Nephron progenitor cell (in vitro differentiated cells): ENCODE data around the gene DCAF12.

Experiments
- DNase-seq: peaks from one replicate; pipeline ENCODE4 v3.0.0; 2021
- H3K27ac Mint-ChIP-seq: 2 replicates; pipeline ENCODE4 v1.8.0; 2021; ENCODE audit warnings: mild to moderate bottlenecking, moderate library complexity, mixed read lengths
- H3K27me3 Mint-ChIP-seq: 2 replicates; pipeline ENCODE4 v1.8.0; 2021; ENCODE audit warnings: mild to moderate bottlenecking, low read depth, mixed read lengths; ENCODE audit not compliant: poor library complexity
- H3K36me3 Mint-ChIP-seq: 2 replicates; pipeline ENCODE4 v1.8.0; 2021; ENCODE audit warnings: low read depth, mixed read lengths
- H3K4me1 Mint-ChIP-seq: 2 replicates; pipeline ENCODE4 v1.8.0; 2021; ENCODE audit warnings: mixed read lengths
- H3K4me3 Mint-ChIP-seq: 2 replicates; pipeline ENCODE4 v1.8.0; 2021; ENCODE audit warnings: mild to moderate bottlenecking, moderate library complexity, mixed read lengths
- H3K9me3 Mint-ChIP-seq: 2 replicates; pipeline ENCODE4 v1.8.0; 2021; ENCODE audit warnings: mild to moderate bottlenecking, moderate library complexity, mixed read lengths
- TF ChIP-seq, protein P1 (sequence below): fragments of 200-600 bp; sonication (generic); IDR thresholded peaks from 2 replicates; pipeline ENCODE4 v1.5.0; 2021; ENCODE audit warnings: antibody characterized with exemption

DCAF12 gene

GRCh38 chr9:34087370-34087769, 39.1 kb downstream of the DCAF12 start:
- Mint-ChIP-seq H3K9me3 (no peaks in the 10 kb centered on the region), H3K4me3 (no peak overlapping the region), H3K27me3 (no peaks in the 10 kb centered on the region), H3K27ac (no peak overlapping the region), H3K36me3 (peaks cover 59% of the 10 kb centered on the region), H3K4me1 (no peaks in the 10 kb centered on the region)
- TF ChIP-seq, protein P1, sequence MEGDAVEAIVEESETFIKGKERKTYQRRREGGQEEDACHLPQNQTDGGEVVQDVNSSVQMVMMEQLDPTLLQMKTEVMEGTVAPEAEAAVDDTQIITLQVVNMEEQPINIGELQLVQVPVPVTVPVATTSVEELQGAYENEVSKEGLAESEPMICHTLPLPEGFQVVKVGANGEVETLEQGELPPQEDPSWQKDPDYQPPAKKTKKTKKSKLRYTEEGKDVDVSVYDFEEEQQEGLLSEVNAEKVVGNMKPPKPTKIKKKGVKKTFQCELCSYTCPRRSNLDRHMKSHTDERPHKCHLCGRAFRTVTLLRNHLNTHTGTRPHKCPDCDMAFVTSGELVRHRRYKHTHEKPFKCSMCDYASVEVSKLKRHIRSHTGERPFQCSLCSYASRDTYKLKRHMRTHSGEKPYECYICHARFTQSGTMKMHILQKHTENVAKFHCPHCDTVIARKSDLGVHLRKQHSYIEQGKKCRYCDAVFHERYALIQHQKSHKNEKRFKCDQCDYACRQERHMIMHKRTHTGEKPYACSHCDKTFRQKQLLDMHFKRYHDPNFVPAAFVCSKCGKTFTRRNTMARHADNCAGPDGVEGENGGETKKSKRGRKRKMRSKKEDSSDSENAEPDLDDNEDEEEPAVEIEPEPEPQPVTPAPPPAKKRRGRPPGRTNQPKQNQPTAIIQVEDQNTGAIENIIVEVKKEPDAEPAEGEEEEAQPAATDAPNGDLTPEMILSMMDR = no peak
- no peak for DNase-seq

GRCh38 chr9:34086864-34087263, 39.6 kb downstream of the DCAF12 start:
- Mint-ChIP-seq H3K4me3 (no peak overlapping the region), H3K36me3 (peaks cover 54% of the 10 kb centered on the region), H3K27ac (no peak overlapping the region), H3K4me1 (no peaks in the 10 kb centered on the region), H3K27me3 (no peaks in the 10 kb centered on the region), H3K9me3 (no peaks in the 10 kb centered on the region)
- no peak for DNase-seq
- TF ChIP-seq, protein P1 = no peak

GRCh38 chr9:34085581-34086500, 40.7 kb downstream of the DCAF12 start:
- no peak overlapping the region for H3K4me3 Mint-ChIP-seq
- no peaks in the 10 kb centered on the region for H3K9me3 Mint-ChIP-seq
- H3K27me3 Mint-ChIP-seq = no peaks in the 10 kb centered on the region
- no peaks in the 10 kb centered on the region for H3K4me1 Mint-ChIP-seq
- H3K27ac Mint-ChIP-seq = peak overlapping the region; percentile 77
- peaks cover 43% of the 10 kb centered on the region for H3K36me3 Mint-ChIP-seq
- DNase-seq = no peak
- TF ChIP-seq, protein P1 = no peak

DNA sequence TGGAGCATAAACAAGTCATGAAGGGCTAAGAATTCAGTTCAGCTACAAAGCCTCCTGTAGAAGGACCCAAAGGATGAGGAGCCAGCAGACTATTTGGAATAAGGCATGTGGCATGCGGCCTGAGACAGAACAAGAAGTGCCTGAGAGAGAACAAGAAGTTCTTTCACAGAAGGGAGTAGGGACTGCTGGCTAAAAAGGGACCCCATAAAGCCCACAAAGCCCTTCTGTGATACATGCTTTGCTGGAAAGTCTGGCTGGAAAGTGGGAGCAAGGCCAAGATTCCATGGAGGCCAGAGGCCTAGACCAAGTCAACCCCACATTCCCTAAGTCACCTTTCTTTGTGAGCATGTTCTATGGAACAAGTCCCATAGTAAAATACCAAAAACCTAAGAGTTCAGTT, 41.9 kb downstream of the DCAF12 start:
- Mint-ChIP-seq H3K4me3 (no peak overlapping the region), H3K4me1 (no peaks in the 10 kb centered on the region), H3K27me3 (no peaks in the 10 kb centered on the region), H3K27ac (peak overlapping the region; percentile 16), H3K9me3 (no peaks in the 10 kb centered on the region), H3K36me3 (peaks cover 33% of the 10 kb centered on the region)
- no peak for DNase-seq
- TF ChIP-seq, protein P1 = no peak

DNA sequence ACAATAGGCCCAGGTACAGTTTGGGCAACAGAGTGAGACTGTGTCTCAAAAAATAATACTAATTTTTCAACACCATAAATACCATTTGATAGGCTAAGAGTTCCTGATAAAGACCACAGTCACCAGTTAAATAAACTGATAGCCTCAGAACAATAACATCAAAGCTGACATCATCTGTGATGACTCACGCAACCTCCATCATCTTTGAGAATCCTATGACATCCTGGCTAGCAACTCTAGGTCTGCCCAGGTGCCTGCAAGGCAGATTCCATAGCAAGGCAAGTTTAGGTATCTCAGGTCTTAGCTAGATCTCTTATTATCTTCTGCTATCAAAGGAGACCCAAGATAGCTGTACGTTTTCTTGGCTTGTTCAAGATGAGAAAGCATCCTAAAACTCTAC, 47.3 kb downstream of the DCAF12 start:
- H3K4me3 Mint-ChIP-seq = no peak overlapping the region
- H3K4me1 Mint-ChIP-seq = peaks cover 3% of the 10 kb centered on the region
- no peaks in the 10 kb centered on the region for H3K36me3 Mint-ChIP-seq
- no peak overlapping the region for H3K27ac Mint-ChIP-seq
- TF ChIP-seq, protein P1 = no peak
- H3K27me3 Mint-ChIP-seq = no peaks in the 10 kb centered on the region
- H3K9me3 Mint-ChIP-seq = peaks cover 3% of the 10 kb centered on the region
- no peak for DNase-seq
